Ureter (tissue), 1 donor: ENCODE results near the gene LRRN1. TPM values are rescaled to one million over a fixed set of nuclear protein-coding genes. Genes with fewer than 3 reads are reported as not detected.

Experiments
- DNase-seq: peaks from one replicate; pipeline ENCODE4 v3.0.0-alpha.2; 2020; ENCODE audit warnings: low spot score
- total RNA-seq: library from RNA; stranded (reverse); gene quantifications from one replicate; pipeline ENCODE4 v1.2.4, GENCODE V29; 2023
- donor health status: DM: yes; HTN: yes; CAD: no.

The LRRN1 gene
- total RNA-seq, result 4.7 TPM

- peak; percentile 55 for DNase-seq
Observed at GRCh38 chr3:3799173-3800079, at the start of gene LRRN1. Gene LRRN1 (plus strand): TSS chr3:3799431. CDS start chr3:3844642, 45,211 bp downstream.

GRCh38 chr3:3753416-3753815, 45.8 kb upstream of the LRRN1 start:
- no peak for DNase-seq

GRCh38 chr3:3765661-3766060, 33.6 kb upstream of the LRRN1 start:
- DNase-seq, result no peak

GRCh38 chr3:3766140-3766539, 33.1 kb upstream of the LRRN1 start:
- DNase-seq, result no peak

- DNase-seq, result no peak
Observed at GRCh38 chr3:3771094-3771493, 28.1 kb upstream of the LRRN1 start.

- DNase-seq, result no peak
Observed at GRCh38 chr3:3771567-3771966, 27.7 kb upstream of the LRRN1 start.

- DNase-seq, result no peak
Observed at GRCh38 chr3:3772338-3772737, 26.9 kb upstream of the LRRN1 start.

- no peak for DNase-seq
Observed at GRCh38 chr3:3772920-3773319, 26.3 kb upstream of the LRRN1 start.

GRCh38 chr3:3776607-3777006, 22.6 kb upstream of the LRRN1 start:
- no peak for DNase-seq

GRCh38 chr3:3778216-3778615, 21.0 kb upstream of the LRRN1 start:
- no peak for DNase-seq

- no peak for DNase-seq
Observed at GRCh38 chr3:3778641-3779270, 20.5 kb upstream of the LRRN1 start.

GRCh38 chr3:3782457-3782856, 16.8 kb upstream of the LRRN1 start:
- no peak for DNase-seq

GRCh38 chr3:3783210-3783609, 16.0 kb upstream of the LRRN1 start:
- no peak for DNase-seq

- no peak for DNase-seq
Observed at GRCh38 chr3:3783696-3784095, 15.5 kb upstream of the LRRN1 start.

- no peak for DNase-seq
Observed at GRCh38 chr3:3792391-3792790, 6.8 kb upstream of the LRRN1 start.

GRCh38 chr3:3798631-3799113, 559 bp upstream of the LRRN1 start:
- DNase-seq, result no peak

- peak; percentile 43 for DNase-seq
Observed at GRCh38 chr3:3800080-3800455, 837 bp downstream of the LRRN1 start.

GRCh38 chr3:3800685-3801493, 1.7 kb downstream of the LRRN1 start:
- DNase-seq, result peak; percentile 43

- no peak for DNase-seq
Observed at GRCh38 chr3:3801494-3801841, 2.2 kb downstream of the LRRN1 start.

GRCh38 chr3:3802046-3802445, 2.8 kb downstream of the LRRN1 start:
- no peak for DNase-seq

GRCh38 chr3:3804560-3804959, 5.3 kb downstream of the LRRN1 start:
- no peak for DNase-seq

- DNase-seq, result no peak
Observed at GRCh38 chr3:3806092-3806491, 6.9 kb downstream of the LRRN1 start.
